Adipose tissue (tissue), 3 donors: ENCODE results near the gene PTPRC. TPM values are rescaled to one million over a fixed set of nuclear protein-coding genes. Genes with fewer than 3 reads are reported as not detected.

Experiments
- H3K27ac ChIP-seq: one replicate; pipeline ENCODE4 v1.5.1; 2013; ENCODE audit warnings: low read depth, low read length
- WGBS, 3 donors: extraction: QIAGEN DNeasy Blood & Tissue Kit; methylation state at CpG; one replicate each; pipeline ENCODE4 v1.1.7; 2013; 5-methylcytosine and 5-hydroxymethylcytosine counted together
- polyA plus RNA-seq, 3 donors: library from polyadenylated mRNA; stranded (reverse); fragments of 200-250 nt; gene quantifications; one replicate each; pipeline ENCODE4 v1.2.3, GENCODE V29; 2013
- donor health status: healthy with polysubstance abuse.
- donor health status: Bipolar disorder and iron deficiency.
- donor health status: healthy.

The PTPRC gene
- polyA plus RNA-seq, 3 donors = 3.8 to 23.8 (median 12.6) TPM

GRCh38 chr1:198771563-198772153, 132.8 kb downstream of the PTPRC start:
- 69 to 77% (median 73%) methylated on average over 3 of the region's 3 CpGs for WGBS, 3 donors
- H3K27ac ChIP-seq = no peak overlapping the region

DNA sequence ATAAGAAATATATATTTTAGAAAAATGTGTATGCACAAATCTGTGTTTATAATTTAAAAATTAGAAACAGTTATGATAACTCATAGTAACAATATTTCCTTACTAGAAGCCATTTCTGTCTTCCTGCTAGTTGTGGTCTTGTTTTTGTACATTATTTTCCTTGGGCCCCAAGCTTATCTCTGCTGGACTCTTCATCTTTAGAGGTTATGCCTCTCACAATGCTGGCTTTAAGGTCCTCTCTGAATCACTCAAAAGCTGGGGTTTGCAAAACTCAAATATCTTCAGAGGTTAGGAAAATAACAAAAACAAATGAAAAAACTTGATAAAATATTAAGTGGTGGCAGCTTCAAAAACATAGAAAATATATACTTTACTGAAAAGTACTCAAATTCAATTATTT, 133.8 kb downstream of the PTPRC start:
- no peak overlapping the region for H3K27ac ChIP-seq

DNA sequence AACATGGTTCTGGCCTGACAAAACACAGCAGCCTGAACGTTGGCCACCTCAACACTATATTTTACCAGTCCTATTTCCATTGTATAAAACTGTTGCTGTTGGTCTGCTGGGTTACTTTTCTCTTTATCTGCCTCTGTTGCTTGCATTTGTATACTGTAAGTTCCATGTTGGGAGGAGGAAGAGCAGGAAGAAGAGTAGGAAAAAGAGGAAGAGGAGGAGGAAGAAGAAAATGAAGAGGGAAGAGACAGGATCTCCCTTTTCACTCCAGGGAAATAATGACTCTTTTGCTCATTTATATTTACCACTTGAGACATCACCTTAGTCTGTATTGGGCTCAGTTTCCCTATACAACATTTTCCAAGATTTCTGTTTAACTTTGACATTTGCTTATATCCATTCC, 134.2 kb downstream of the PTPRC start:
- 70 to 88% (median 73%) methylated on average over 1 of the region's 1 CpG for WGBS, 3 donors
- H3K27ac ChIP-seq = no peak overlapping the region

DNA sequence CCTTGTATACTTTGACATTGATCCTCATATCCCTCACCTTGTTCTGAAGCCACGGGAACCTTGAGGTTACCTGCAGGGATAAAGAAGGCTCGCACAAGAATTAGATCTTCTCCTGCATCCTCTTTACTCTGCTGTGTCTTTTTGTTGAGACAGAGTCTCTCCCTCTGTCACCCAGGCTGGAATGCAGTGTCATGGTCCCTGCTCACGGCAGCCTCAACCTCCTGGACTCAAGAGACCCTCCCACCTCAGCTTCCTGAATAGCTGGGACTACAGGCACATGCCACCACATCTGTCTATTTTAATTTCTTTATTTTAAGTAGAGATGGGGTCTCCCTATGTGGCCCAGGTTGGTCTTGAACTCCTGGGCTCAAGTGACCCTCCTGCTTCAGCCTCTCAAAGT, 134.7 kb downstream of the PTPRC start:
- 88 to 96% (median 92%) methylated on average over 3 of the region's 3 CpGs for WGBS, 3 donors

DNA sequence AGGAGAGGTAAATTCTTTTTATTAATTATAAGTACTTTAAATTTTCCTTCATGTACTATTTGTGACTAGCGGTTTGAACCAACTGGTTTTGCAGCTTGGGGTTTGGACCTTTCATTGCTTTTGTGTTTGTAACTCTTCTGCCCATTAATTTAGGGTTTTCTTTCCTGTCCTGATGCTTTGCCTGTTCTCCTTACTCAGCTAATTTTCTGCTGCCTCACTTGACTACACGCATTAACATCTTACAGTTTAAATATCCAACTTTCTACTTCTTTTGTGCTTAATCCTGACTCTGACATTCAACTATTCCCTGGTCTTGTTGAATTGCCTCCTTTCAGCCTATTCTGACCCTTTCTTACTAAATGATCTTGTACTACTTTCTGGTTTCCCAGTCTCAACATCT, 135.6 kb downstream of the PTPRC start:
- WGBS, 3 donors = 87 to 96% (median 91%) methylated on average over 2 of the region's 2 CpGs
- H3K27ac ChIP-seq = no peak overlapping the region

More for the DNA sequence above, 134.7 kb downstream of the PTPRC start:
- H3K27ac ChIP-seq = no peak overlapping the region

DNA sequence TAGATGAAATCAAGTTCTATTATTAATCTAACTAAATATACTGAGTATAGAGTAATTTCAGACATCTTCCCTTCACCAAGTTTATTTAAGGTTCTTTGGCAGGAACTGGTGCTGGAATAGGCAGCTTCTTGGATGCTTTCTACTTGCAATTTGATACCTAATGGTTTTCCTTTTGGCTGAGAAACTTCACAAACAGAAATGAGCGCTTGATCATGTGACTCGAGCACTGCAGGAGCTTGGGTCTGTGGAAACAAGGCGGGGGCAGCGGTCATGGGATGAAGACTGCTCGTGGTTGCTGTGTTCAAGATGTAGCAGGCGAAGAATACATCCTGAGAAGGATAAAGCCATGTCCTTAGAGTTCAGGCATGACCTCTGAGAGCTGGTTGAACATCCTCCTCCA, 136.8 kb downstream of the PTPRC start:
- no peak overlapping the region for H3K27ac ChIP-seq
- WGBS, 3 donors = 87 to 91% (median 90%) methylated on average over 6 of the region's 6 CpGs

DNA sequence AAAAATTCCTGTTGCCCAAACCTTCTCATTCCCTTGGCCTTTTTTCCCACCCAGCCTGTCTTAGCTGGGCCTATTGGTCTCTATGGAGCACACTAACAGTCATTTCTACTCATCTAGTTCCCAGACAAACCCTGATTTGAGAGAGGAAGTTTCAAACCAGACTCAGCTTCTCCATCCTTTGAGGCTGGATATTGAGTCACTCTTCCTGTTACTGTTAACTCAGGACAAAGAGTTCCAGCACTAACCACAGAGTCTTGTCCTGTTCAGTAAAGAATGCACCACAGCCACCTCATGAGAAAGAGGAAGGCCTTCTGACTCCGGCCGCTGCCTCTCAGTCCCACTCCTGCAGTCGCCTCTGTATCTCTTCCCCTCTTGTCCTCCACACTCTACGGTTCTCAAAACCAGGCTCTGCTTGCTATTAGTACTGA, 137.8 kb downstream of the PTPRC start:
- peak overlapping the region; percentile 26 for H3K27ac ChIP-seq
- WGBS, 3 donors = 51 to 88% (median 60%) methylated on average over 4 of the region's 4 CpGs

DNA sequence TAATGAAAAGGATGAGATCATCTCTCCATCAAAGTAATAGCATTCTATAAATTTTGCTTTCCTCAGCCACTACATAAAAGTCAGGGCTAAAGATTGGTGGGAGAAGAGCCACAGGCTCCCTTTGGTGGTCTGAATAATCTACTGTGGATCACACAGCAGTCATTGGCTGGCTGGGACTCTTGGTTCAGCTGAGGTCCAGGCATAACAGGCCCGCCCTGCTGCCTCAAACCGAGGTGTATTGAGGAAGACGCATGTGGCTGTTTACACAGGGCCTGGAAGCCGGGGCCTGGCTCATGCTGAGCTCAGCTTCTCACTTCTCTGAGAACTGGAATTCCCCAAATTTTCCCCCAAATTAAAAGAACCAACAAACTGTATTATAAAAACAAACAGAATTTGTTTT, 139.2 kb downstream of the PTPRC start:
- WGBS, 3 donors = 57 to 81% (median 69%) methylated on average over 4 of the region's 4 CpGs

GRCh38 chr1:198780376-198780775, 141.5 kb downstream of the PTPRC start:
- H3K27ac ChIP-seq = no peak overlapping the region
- 58 to 82% (median 75%) methylated on average over 1 of the region's 1 CpG for WGBS, 3 donors

More for the DNA sequence above, 139.2 kb downstream of the PTPRC start:
- no peak overlapping the region for H3K27ac ChIP-seq

DNA sequence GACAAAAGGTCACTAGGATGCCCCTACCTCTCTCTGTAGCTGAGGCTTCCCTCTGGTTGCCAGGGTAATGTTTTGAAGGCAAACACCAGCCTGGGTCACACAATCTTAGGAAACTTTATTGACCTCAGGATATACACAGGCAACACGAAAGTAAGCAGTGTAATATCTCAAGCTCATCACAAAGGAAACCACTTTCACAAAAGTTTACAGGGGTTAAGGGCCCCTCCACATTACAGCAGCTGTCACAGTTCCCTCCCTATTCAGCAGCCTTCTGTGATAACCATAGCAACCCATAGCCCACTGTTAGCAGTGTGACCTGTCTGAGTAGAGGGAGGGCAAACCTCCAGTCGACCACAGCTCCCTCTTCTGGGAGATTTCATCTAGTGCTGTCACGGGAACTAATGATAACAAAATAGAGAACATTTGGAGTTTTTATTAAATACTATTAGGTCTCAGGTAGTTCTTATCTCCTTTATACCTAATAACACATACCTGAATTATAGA, 149.8 kb downstream of the PTPRC start:
- no peak overlapping the region for H3K27ac ChIP-seq
- WGBS, 3 donors = 33 to 35% (median 33%) methylated on average over 3 of the region's 3 CpGs

DNA sequence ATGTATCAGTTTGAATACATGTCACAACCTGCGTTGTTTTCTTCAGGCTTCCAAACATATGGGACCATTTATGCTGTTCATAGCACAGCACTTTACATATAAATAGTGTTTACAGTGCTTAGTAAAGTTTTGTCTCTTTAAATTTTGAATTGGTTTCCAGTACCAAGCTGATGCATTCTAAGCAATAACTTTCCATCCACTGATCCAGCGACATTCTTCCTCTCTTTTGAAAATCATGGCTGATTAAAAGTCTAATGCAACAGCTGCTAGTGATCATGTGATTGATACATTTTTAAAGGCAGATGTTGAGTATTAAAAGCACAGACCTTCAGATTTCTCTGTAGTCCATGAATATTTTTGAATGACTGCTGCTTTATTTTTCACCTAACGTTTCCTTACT, 154.9 kb downstream of the PTPRC start:
- 72 to 91% (median 90%) methylated on average over 3 of the region's 3 CpGs for WGBS, 3 donors
- H3K27ac ChIP-seq = no peak overlapping the region

- H3K27ac ChIP-seq = no peak overlapping the region
Observed at GRCh38 chr1:198794498-198794897, 155.7 kb downstream of the PTPRC start.

- WGBS, 3 donors = 89 to 98% (median 97%) methylated on average over 2 of the region's 2 CpGs
- H3K27ac ChIP-seq = no peak overlapping the region
Observed at GRCh38 chr1:198797656-198798055, 158.8 kb downstream of the PTPRC start.

DNA sequence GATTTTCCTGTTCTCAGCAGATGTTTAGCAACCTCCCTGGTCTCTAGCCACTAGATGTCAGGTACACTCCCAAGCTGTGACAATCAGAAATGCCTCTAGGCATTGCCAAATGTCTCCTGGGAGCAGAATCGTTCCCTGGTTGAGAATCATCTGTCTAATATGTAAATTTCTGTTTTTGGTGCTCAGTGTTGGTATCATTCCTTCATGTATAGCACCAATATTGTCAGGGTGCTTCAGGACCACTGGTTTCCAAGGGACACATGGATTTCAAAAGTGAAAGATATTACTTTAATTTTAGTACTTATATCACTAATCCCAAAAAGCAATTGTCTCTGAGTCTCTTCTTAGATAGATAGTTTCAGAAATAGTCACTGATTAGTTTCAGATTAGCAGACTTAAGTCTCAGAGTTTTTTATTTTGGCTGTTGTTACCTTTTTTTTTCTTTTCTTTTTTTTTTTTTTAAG, 160.1 kb downstream of the PTPRC start:
- 24 to 45% (median 28%) methylated on average over 1 of the region's 1 CpG for WGBS, 3 donors

DNA sequence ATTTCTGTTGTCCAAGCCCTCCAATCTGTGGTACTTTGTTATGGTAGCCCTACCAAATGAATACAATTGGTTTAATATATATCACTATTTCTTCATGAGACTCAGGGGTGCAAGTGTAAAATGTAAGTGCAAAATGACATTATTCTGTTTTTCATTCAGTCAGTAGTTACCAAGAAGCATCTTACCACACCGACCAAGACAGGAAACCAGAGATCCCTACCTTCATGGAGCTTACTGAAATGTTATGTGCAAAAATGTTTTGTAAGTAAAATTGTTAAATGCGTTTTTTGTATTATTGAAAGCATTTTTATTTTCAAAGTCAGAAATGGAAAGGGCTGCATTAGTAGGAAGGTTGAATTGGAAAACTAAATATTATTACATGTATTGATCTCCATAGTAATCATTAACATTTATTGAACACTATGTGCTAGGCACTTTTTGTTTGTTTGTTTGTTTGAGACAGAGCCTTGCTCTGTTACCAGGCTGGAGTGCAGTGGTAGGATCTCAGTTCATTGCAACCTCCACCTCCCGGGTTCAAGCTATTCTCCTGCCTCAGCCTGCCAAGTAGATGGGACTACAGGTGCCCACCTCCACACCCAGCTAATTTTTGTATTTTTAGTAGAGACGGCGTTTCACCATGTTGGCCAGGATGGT, 166.8 kb downstream of the PTPRC start:
- WGBS, 3 donors = 83 to 97% (median 94%) methylated on average over 5 of the region's 5 CpGs
- H3K27ac ChIP-seq = no peak overlapping the region

More for the DNA sequence above, 160.1 kb downstream of the PTPRC start:
- H3K27ac ChIP-seq = no peak overlapping the region

GRCh38 chr1:198806861-198807260, 168.0 kb downstream of the PTPRC start:
- WGBS, 3 donors = 95 to 96% (median 95%) methylated on average over 5 of the region's 5 CpGs
- H3K27ac ChIP-seq = no peak overlapping the region
